ENCODE results near the gene SYCN. TPM values are rescaled to one million over a fixed set of nuclear protein-coding genes. Genes with fewer than 3 reads are reported as not detected.

SYCN gene
- total RNA-seq, 2 donors from 2014 or later: not detected

DNA sequence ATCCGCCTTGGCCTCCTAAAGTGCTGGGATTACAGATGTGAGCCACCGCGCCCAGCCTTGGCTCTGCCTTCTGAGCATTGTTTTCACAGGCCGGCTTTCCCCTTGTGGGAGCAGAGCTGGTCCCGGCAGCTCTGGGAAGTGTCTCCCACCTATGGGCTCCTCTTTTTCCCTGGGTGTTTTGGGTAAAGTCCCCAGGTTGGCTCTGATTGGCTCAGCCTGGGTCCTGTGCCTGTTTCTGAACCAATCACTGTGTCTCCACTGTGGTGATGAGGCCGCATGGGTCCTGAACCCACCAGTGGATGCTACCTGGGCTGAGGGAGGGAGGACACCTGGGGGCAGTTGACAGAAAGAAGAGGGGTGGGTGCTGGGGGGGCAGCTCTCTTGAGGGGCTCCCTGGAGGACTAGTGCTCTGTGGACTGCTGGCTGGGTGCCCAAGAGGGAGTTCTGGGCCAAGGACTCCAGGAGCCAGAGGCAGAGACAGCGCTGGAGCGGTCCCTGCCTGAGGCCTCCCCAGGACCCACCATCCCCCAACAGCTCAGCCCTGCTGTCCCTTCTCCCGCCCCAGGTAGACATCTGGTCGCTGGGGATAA, 26.9 kb downstream of the SYCN start:
- ATAC-seq (no peak), DNase-seq (no peak)
- intact Hi-C loops (cut with DNase I): no loop called here

GRCh38 chr19:39175564-39175963, 28.5 kb downstream of the SYCN start:
- DNase-seq (no peak), ATAC-seq (no peak)
- intact Hi-C loops (cut with DNase I): no loop called here

- intact Hi-C loops (cut with DNase I): no loop called here
- ATAC-seq (no peak), DNase-seq (no peak)
Measured at GRCh38 chr19:39174558-39175544, 29.2 kb downstream of the SYCN start.

- intact Hi-C loops (cut with DNase I): no loop called here
- ATAC-seq (no peak), DNase-seq (no peak)
Measured at GRCh38 chr19:39174142-39174541, 29.9 kb downstream of the SYCN start.

DNA sequence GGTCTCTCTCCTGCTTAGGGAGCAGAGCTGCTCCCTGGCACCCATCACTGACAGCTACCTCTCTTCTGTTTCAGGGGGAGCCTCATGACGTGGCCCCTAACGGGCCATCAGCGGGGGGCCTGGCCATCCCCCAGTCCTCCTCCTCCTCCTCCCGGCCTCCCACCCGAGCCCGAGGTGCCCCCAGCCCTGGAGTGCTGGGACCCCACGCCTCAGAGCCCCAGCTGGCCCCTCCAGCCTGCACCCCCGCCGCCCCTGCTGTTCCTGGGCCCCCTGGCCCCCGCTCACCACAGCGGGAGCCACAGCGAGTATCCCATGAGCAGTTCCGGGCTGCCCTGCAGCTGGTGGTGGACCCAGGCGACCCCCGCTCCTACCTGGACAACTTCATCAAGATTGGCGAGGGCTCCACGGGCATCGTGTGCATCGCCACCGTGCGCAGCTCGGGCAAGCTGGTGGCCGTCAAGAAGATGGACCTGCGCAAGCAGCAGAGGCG, 30.5 kb downstream of the SYCN start:
- ATAC-seq: no peak
- DNase-seq: no peak
- intact Hi-C loops (cut with DNase I): no loop called here

DNA sequence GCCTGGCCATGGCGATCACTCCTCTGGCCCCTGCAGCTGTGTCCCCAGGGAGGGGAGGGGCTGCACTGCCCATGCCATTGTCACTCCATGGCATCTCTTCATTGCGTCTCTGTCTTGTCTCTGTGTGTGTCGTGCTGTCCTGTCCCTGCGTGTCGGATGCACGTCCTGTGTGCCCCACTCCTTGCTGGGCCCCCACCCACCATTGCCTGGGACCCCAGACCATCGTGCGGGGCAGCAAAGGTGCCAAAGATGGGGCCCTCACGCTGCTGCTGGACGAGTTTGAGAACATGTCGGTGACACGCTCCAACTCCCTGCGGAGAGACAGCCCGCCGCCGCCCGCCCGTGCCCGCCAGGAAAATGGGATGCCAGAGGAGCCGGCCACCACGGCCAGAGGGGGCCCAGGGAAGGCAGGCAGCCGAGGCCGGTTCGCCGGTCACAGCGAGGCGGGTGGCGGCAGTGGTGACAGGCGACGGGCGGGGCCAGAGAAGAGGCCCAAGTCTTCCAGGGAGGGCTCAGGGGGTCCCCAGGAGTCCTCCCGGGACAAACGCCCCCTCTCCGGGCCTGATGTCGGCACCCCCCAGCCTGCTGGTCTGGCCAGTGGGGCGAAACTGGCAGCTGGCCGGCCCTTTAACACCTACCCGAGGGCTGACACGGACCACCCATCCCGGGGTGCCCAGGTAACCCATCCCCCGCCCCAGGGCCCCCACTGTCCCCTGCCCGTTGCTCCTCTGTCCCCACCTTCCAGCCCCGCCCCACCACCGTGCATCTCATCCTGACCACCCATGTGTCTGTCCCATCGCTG, 31.2 kb downstream of the SYCN start:
- ATAC-seq: no peak
- DNase-seq: no peak
- intact Hi-C loops (cut with DNase I): no loop called here

- no peak for DNase-seq
- intact Hi-C loops (cut with DNase I): no loop called here
- no peak for ATAC-seq
Measured at GRCh38 chr19:39171479-39172465, 32.3 kb downstream of the SYCN start.

DNA sequence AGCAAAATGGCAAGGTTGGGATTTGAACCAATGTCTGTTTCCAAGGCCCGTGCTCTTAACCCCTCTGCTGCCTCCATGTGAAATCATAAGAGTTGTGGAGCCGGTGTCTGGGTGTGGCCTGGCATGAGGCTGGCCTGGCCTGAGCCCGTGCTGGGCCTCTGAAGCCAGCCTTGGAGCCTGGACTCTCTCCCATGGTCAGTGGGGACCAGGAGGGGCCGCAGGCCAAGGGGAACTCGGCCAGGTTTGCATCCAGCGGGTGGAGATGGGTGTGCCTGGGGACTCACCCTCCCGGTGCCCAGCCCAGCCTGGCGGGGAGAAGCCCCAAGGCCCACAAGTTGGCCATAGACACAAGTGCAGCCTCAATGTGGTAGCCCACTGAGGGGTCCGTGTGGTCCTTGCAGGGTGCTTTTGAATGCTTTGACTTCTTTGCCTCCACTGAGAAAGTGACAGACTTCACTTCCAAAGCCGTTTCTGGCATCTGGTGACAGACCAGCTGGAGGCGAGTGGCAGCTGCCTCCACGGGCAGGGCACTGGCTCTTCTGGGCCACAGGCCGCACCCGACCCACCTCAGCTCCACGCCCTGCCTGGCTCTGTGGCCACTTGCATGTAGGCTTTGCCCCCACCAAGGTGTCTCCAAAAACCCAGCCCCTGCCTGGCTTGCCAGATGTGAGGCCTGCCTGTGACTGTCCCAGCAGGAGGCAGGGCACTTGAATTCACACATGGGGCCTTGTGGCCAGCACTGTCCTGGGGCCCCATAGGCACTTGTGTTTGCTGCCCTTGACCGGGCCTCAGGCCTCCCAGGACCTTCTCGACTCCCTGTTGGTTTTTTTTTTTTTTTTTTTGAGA, 33.5 kb downstream of the SYCN start:
- DNase-seq (no peak), ATAC-seq (peak; percentile 3 to 60)
- intact Hi-C loops (cut with DNase I): no loop called here

- ATAC-seq (no peak), DNase-seq (no peak)
- intact Hi-C loops (cut with DNase I): no loop called here
Measured at GRCh38 chr19:39169143-39169810, 34.8 kb downstream of the SYCN start.

DNA sequence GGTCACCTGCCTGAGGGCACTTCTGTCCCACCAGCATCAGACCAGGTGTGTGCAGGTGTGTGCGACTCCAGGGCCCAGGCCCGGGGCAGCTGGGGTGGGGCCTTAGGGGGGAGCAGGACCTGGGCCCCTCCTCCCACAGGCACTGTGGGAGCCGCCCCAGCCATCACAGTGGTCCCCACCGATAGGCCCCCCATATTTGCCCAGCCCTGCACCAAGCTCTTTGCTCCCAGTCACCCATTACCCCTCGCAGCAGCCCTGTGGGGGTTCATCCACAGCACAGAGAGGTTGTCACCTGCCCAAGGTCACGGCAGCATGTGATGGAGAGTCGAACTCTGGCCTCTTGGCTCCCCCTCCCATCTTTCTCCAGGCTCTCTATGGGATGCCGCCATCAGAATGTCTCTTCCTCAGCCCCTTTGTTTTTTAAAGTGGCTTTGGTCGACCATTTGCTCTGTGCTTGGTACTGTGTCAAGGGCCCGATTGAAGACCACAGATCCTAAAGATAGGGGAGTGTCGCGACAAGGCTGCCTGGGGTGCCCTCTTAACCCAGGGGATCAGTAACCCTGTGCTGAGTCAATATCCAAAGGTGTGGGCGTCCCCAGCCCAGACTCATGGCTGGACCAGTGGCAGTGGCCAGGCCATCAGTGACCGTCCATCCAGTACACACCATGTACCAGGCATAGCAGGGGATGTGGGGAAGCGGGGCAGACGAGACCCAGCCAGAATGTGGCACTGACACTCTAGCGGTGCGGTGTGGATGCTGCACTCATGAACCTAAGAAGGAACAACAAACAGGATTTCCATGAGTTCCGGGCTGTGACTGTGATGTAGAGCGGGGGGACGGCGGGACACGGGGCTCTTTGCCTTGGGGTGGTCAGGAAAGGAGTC, 35.6 kb downstream of the SYCN start:
- intact Hi-C loops (cut with DNase I): no loop called here
- DNase-seq (no peak), ATAC-seq (no peak)

DNA sequence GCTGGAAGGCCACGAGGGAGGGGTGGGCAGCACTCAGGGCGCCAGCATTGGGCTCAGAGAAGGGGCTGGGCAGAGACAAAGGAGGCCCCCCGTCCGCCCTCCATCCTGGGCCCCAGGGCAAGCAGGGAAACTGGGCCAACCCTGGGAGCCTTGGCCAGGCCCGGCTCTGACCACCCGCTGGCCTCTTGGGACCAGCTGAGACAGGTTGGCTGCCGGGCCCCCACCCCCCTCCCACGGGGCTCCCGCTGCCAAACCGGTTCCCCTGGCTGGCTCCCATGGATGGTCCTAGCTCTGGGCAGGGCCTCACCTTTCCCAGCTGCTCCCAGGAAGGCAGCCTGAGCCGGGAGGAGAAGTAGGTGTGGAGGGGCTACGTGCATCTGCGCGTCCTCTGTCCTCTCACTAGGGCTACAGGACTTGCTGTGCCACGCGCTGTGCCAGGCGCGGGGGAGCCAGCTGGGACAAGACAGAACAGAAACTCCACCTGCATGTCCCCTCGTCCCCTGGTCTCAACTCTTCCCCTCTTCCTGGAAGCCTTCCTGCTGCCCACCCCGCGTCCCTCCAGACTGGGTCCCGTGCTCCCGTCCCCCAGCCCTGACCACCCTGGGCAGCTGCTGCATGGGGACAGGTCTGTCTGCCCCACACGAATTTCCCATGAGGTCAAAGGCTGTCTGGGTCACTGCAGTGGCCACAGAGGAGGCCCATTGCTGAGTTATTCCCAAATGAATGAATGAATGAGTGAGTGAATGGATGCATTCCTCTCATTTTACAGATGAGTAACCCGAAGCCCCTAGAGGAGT, 36.4 kb downstream of the SYCN start:
- intact Hi-C loops (cut with DNase I): no loop called here
- no peak for DNase-seq
- no peak for ATAC-seq

DNA sequence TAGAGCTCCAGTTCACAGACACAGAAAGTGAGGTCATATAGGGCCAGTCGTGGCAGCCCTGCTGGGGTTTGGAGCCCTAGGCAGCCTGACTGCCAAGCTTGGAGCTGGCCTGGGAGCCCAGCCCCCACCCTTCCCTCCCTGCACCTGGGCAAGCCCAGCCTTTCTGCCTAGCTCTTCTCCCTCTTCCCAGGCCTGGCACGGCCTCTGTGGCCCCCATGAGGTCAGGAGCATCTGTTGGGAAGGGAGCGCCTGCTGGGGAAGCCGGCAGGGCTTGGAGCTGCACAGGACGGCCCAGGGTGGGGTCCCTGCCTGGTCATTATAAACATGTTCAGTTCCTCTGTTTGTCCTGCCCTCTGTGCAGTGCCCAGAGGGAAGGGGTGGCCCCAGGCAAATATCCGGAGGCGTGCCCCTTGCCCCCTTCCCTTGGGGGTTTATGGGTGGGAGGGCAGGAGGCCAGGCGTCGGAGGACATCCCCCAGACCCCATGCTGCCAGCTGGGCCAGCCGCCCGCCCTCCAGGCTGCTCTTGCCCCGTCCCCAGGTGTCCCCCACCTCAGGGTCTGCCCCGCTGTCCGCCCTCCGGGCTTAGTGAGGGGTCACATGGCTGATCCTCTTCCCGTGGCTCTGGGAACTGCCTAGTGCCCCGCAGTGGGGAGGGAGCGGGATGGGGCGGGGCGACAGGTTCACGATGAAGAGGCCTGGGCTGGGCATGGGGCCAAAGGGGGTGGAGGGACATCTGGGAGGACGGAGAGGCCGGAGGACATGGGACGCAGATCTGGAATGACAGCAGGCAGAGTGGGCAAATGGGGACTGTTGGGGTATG, 37.3 kb downstream of the SYCN start:
- intact Hi-C loops (cut with DNase I): no loop called here
- peak; percentile 54 to 74 for ATAC-seq
- DNase-seq: peak; percentile 87

DNA sequence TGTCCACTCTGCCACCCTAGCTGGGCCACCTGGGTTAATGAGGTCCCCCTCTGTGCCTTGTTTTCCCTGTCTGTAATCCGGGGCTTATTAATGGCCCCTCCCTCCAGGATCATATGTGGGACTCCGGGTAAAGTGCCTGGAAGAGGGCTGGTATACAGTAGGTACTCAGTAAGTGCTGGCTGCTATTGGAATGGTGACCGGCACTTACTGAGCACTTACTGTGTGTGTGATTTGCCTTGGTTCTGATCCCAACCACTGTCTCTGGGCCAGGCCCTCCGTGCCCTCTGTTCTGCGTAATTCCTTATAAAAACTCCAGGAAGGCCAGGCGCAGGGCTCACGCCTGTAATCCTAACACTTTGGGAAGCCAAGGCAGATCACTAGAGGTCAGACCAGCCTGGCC, 38.2 kb downstream of the SYCN start:
- ATAC-seq: no peak
- intact Hi-C loops (cut with DNase I): no loop called here
- no peak for DNase-seq

DNA sequence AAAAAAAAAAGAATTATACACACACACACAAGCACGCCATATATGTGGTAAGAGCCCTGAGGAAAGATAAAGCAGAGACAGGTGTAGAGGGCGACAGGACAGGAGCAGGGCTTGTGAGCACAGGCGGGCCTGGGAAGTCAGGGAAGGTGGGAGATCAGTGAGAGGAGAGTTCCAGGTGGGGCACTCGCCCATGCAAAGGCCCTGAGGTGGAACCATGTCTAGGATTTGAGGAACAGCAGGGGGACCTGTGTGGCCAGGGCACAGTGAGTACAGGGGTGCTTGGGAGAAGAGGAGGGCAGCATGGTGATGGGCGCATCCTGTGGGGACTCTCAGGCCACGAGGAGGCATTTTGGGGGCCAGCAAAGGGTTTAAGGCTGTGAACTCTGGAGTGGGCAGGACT, 39.8 kb downstream of the SYCN start:
- ATAC-seq (no peak), DNase-seq (no peak)
- intact Hi-C loops (cut with DNase I): no loop called here

DNA sequence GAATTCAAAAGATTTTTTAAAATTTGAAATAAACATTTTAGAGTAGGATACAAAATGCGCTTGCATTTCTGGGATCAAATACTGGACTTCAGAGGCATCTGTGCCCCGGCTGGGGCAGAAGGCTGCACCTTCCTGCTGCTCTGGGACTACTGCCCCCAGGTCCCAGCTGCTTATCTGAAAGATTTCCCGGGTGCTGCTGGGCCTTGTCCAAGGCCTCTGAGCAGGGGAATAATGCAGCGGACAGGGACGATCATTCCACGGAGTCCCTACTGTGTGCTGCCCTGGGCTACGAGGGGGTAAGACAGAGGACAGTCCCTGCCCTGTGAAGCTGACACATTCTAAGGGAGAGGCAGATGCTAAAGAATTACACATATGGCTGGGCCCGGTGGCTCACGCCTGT, 40.4 kb downstream of the SYCN start:
- no peak for DNase-seq
- ATAC-seq: no peak
- intact Hi-C loops (cut with DNase I): no loop called here

Measured in left cardiac atrium (tissue), 4 donors.